ES-I3 (cell line): Measurements from ENCODE around the gene RNF19B.

Experiments used
- H3K36me3 ChIP-seq: 2 replicates; pipeline ENCODE4 v1.6.1; 2013; ENCODE audit warnings: mild to moderate bottlenecking, low read length, control low read depth, moderate library complexity; ENCODE audit not compliant: insufficient read depth
- H3K4me1 ChIP-seq: 2 replicates; pipeline ENCODE4 v1.6.1; 2013; ENCODE audit warnings: mild to moderate bottlenecking, control low read depth, low read length; ENCODE audit not compliant: insufficient read depth
- H3K9ac ChIP-seq: 2 replicates; pipeline ENCODE4 v1.6.1; 2013; ENCODE audit warnings: low read depth, mild to moderate bottlenecking, low read length, moderate library complexity
- H3K9me3 ChIP-seq: 2 replicates; pipeline ENCODE4 v1.6.1; 2013; ENCODE audit warnings: mild to moderate bottlenecking, low read length, moderate library complexity; ENCODE audit not compliant: control insufficient read depth, insufficient read depth

The RNF19B gene

GRCh38 chr1:32966900-32967299, 2.3 kb upstream of the RNF19B start:
- Histone ChIP-seq H3K36me3 (no peaks in the 10 kb centered on the region), H3K9me3 (no peaks in the 10 kb centered on the region), H3K4me1 (peaks cover 12% of the 10 kb centered on the region), H3K9ac (no peak overlapping the region)

DNA sequence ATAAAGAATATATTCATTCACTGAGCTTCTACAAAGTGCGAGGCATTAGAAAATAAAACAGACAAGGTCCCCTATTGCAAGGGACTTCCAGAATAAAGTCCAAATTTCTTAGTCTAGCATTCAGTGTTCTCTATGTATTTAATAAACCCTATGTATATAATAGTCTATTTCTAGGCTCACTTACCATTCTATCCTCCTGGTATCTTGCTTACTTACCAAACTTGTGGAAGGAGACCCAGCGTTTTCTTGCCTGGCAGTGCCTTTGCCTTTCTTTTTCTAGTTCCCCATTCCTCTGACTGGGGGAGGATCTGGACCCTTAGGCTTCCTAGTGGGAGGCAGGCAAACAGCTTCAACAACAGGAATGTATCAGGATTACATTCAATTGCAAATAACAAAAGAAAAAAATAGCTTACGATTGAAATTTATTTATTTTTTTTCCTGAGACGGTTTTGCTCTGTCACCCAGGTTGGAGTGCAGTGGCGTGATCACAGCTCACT, 690 bp upstream of the RNF19B start:
- peaks cover 16% of the 10 kb centered on the region for H3K4me1 ChIP-seq
- H3K9me3 ChIP-seq: no peaks in the 10 kb centered on the region
- peak overlapping the region; percentile 49; the same call in 1 of the 2 replicates for H3K9ac ChIP-seq
- H3K36me3 ChIP-seq: no peaks in the 10 kb centered on the region

GRCh38 chr1:32963746-32964460, 706 bp downstream of the RNF19B start:
- Histone ChIP-seq H3K9me3 (no peaks in the 10 kb centered on the region), H3K36me3 (no peaks in the 10 kb centered on the region), H3K4me1 (peaks cover 16% of the 10 kb centered on the region), H3K9ac (peak overlapping the region; percentile 85; the same call in 1 of the 2 replicates)

- H3K9me3 ChIP-seq: no peaks in the 10 kb centered on the region
- no peaks in the 10 kb centered on the region for H3K36me3 ChIP-seq
- peaks cover 16% of the 10 kb centered on the region for H3K4me1 ChIP-seq
- peak overlapping the region; percentile 85; the same call in 1 of the 2 replicates for H3K9ac ChIP-seq
These were observed 2.2 kb downstream of the RNF19B start for GRCh38 chr1:32962248-32962896.

DNA sequence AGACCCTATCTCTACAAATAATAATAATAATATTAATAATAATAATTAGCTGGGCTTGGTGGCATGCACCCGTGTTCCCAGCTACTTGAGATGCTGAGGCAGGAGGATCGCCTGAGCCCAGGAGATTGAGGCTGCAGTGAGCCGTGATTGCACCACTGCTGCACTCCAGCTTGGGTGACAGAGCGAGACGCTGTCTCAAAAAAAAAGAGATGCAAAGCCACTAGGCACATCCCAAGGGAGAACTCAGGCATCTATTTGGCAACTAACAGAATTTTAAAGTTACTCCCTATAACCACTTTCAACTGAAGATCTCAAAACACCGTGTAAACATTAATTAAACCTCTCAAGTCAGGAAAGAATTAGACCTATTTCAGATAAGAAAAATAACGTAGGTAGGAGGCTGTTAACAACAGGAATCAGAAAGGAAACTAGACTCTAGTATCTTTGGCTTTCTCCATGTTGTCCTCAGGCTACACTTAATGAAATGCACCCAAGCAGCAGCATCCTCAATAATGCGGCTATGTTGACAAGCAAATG, 3.7 kb downstream of the RNF19B start:
- H3K9ac ChIP-seq: no peak overlapping the region

GRCh38 chr1:32960342-32960741, 4.3 kb downstream of the RNF19B start:
- H3K4me1 ChIP-seq: peaks cover 11% of the 10 kb centered on the region
- no peaks in the 10 kb centered on the region for H3K36me3 ChIP-seq
- no peak overlapping the region for H3K9ac ChIP-seq
- H3K9me3 ChIP-seq: no peaks in the 10 kb centered on the region

More for the DNA sequence above, 3.7 kb downstream of the RNF19B start:
- H3K4me1 ChIP-seq: peaks cover 16% of the 10 kb centered on the region
- no peaks in the 10 kb centered on the region for H3K9me3 ChIP-seq
- H3K36me3 ChIP-seq: no peaks in the 10 kb centered on the region

- no peak overlapping the region for H3K9ac ChIP-seq
- H3K36me3 ChIP-seq: no peaks in the 10 kb centered on the region
- H3K9me3 ChIP-seq: no peaks in the 10 kb centered on the region
- H3K4me1 ChIP-seq: peaks cover 6% of the 10 kb centered on the region; the same call in 1 of the 2 replicates
These were observed 5.8 kb downstream of the RNF19B start for GRCh38 chr1:32958827-32959226.

DNA sequence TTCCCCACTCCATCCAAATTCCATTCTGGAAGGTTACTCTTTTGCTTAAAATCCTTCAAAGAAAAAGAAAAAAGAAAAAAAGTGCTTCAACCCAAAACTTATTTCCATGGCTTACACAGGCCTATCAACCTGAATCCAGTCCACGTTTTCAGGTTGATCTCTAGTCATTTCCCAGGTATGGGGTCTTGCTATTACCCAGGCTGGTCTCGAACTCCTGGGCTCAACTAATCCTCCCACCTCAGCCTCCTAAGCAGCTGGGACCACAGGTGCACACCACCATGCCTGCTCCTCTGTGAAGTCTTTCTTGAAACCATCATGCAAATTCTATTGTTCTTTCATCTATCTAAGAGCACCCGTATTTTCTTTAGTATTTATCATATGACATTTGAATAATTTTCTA, 7.6 kb downstream of the RNF19B start:
- H3K4me1 ChIP-seq: 0 out of 2 replicates have a peak, but pooled peaks cover 3% of the 10 kb centered on the region

DNA sequence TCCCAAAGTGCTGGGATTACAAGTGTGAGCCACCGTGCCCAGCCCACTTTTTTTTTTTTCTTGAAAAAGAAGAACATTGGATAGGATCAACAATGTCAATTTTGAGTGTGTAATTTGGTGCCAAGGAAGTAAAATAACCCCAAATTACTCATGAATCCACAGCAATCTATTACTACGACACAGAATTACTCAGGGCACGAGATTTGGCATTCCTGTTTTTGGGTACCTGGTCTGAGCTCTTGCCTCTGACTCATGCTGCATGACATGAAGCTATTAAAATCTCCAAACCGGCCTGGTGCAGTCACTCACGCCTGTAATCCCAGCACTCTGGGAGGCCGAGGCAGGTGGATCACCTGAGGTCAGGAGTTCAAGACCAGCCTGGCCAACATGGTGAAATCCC, 10.4 kb downstream of the RNF19B start:
- Histone ChIP-seq H3K9me3 (no peaks in the 10 kb centered on the region), H3K36me3 (no peaks in the 10 kb centered on the region), H3K4me1 (no peaks in the 10 kb centered on the region)

More for the DNA sequence above, 7.6 kb downstream of the RNF19B start:
- Histone ChIP-seq H3K9ac (no peak overlapping the region), H3K9me3 (no peaks in the 10 kb centered on the region), H3K36me3 (no peaks in the 10 kb centered on the region)

GRCh38 chr1:32953495-32953894, 11.1 kb downstream of the RNF19B start:
- no peaks in the 10 kb centered on the region for H3K36me3 ChIP-seq
- H3K9me3 ChIP-seq: no peaks in the 10 kb centered on the region
- H3K9ac ChIP-seq: no peak overlapping the region
- H3K4me1 ChIP-seq: no peaks in the 10 kb centered on the region

More for the DNA sequence above, 10.4 kb downstream of the RNF19B start:
- H3K9ac ChIP-seq: no peak overlapping the region

GRCh38 chr1:32949519-32949918, 15.1 kb downstream of the RNF19B start:
- H3K4me1 ChIP-seq: no peaks in the 10 kb centered on the region
- no peaks in the 10 kb centered on the region for H3K36me3 ChIP-seq
- H3K9me3 ChIP-seq: no peaks in the 10 kb centered on the region
- H3K9ac ChIP-seq: no peak overlapping the region

- Histone ChIP-seq H3K36me3 (no peaks in the 10 kb centered on the region; the same call in 1 of the 2 replicates), H3K4me1 (no peaks in the 10 kb centered on the region), H3K9ac (no peak overlapping the region), H3K9me3 (no peaks in the 10 kb centered on the region)
These were observed 15.7 kb downstream of the RNF19B start for GRCh38 chr1:32948905-32949304.

GRCh38 chr1:32948390-32948722, 16.3 kb downstream of the RNF19B start:
- Histone ChIP-seq H3K9me3 (no peaks in the 10 kb centered on the region), H3K9ac (no peak overlapping the region), H3K36me3 (peaks cover 2% of the 10 kb centered on the region; the same call in 1 of the 2 replicates), H3K4me1 (no peaks in the 10 kb centered on the region)

DNA sequence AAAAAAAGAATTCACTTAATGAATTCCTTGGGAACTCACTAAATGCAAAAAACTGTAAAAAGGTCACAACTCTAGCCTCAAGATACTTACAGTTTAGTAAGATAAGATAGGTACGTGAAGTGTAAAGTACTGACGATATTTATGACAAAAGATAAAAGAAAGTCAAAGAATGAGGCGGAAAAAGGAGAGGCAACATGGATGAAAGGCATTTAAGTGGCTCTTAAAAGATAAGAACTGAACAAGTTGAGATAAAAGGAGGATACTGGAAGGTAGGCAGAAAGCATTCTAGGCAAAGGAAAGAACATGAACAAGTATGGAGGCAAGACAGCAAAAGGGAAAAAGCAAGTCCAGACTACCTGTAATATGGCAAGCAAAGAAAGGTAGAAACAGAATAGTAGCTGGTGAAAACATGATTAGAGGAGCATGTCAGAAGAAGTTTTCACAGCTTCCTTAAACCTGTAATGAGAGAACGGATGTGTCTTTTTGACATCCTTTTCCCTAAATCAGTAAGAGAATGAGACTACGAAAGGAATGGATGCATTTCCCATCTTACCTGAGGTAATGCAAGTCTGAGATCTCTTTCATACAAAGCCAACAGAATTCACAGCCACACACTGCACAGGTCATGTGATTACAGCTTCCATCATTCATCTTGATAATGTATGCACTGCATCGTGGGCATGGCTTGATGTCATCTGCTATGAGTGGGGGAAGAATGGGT, 16.8 kb downstream of the RNF19B start:
- H3K36me3 ChIP-seq: peaks cover 6% of the 10 kb centered on the region; the same call in 1 of the 2 replicates
- no peak overlapping the region for H3K9ac ChIP-seq
- no peaks in the 10 kb centered on the region for H3K4me1 ChIP-seq
- no peaks in the 10 kb centered on the region for H3K9me3 ChIP-seq
